HEK293T (cell line): ENCODE data around the gene SERF2.

Experiments used
- ARNT ChIP-seq: fragments of 450-650 bp; IDR thresholded peaks from 2 replicates; pipeline ENCODE4 v1.6.1; 2017; ENCODE audit warnings: mild to moderate bottlenecking
- BHLHE40 ChIP-seq: fragments of 450-650 bp; IDR thresholded peaks from 2 replicates; pipeline ENCODE4 v1.6.1; 2016; ENCODE audit warnings: mild to moderate bottlenecking, moderate library complexity, borderline replicate concordance
- FOXA1 ChIP-seq: fragments of 450-650 bp; IDR thresholded peaks from 2 replicates; pipeline ENCODE4 v1.6.1; 2016; ENCODE audit warnings: mild to moderate bottlenecking
- FOXK2 ChIP-seq: fragments of 450-650 bp; IDR thresholded peaks from 2 replicates; pipeline ENCODE4 v1.6.1; 2016; ENCODE audit warnings: mild to moderate bottlenecking
- FOXM1 ChIP-seq: fragments of 450-650 bp; IDR thresholded peaks from 2 replicates; pipeline ENCODE4 v1.6.1; 2017; ENCODE audit warnings: mild to moderate bottlenecking, borderline replicate concordance
- NFRKB ChIP-seq: fragments of 450-650 bp; IDR thresholded peaks from 2 replicates; pipeline ENCODE4 v1.6.1; 2016; ENCODE audit warnings: mild to moderate bottlenecking, moderate library complexity
- SP1 ChIP-seq: fragments of 450-650 bp; IDR thresholded peaks from 2 replicates; pipeline ENCODE4 v1.6.1; 2017
- SUZ12 ChIP-seq: fragments of 450-650 bp; IDR thresholded peaks from 2 replicates; pipeline ENCODE4 v1.6.1; 2016; ENCODE audit warnings: mild to moderate bottlenecking
- TARDBP ChIP-seq: fragments of 450-650 bp; IDR thresholded peaks from 2 replicates; pipeline ENCODE4 v1.6.1; 2016
- ZNF384 ChIP-seq: fragments of 450-650 bp; IDR thresholded peaks from 2 replicates; pipeline ENCODE4 v1.6.1; 2016

DNA sequence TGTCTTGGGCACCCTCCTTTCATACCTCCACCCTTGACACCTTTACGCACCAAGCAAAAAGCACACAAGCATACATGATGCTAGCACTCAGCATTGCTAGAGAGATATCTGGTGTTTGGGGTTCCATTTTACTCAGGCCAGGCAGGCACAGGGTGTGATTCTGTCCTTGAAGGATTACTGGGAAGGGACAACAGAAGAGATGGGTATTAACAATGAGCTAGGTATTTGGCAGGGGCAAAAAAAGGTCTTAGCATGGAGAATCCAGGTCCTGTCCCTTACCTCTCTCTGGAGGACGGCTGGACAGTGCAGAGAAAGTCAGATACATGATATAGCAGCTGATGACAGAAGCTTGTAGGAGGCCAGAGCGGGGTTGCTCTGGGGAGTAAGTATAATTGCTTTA lies 4.4 kb downstream of the SERF2 start:
- no peak for TF ChIP-seq FOXA1
- TF ChIP-seq NFRKB: no peak
- no peak for TF ChIP-seq BHLHE40
- TF ChIP-seq SUZ12: no peak
- no peak for TF ChIP-seq SP1
- no peak for TF ChIP-seq FOXK2
- no peak for TF ChIP-seq ARNT
- no peak for TF ChIP-seq TARDBP
- TF ChIP-seq ZNF384: no peak
- no peak for TF ChIP-seq FOXM1
